GM19397 (cell line): ENCODE data around the gene UNKL.
A peak's percentile ranks its signal among the peaks of the same experiment; 100 is the strongest.

Experiments used
- ATAC-seq: cut with Tn5 transposase; IDR thresholded peaks from one replicate; pipeline ENCODE4 v1.9.1; 2021; ENCODE audit warnings: mild to moderate bottlenecking, moderate library complexity; ENCODE audit not compliant: unreplicated experiment

Gene UNKL

GRCh38 chr16:1414532-1415260 lies at the start of gene UNKL:
TSS of gene UNKL (minus strand) at chr16:1414704. CDS start at chr16:1414691, 13 bp downstream.
- peak; percentile 59 for ATAC-seq

DNA sequence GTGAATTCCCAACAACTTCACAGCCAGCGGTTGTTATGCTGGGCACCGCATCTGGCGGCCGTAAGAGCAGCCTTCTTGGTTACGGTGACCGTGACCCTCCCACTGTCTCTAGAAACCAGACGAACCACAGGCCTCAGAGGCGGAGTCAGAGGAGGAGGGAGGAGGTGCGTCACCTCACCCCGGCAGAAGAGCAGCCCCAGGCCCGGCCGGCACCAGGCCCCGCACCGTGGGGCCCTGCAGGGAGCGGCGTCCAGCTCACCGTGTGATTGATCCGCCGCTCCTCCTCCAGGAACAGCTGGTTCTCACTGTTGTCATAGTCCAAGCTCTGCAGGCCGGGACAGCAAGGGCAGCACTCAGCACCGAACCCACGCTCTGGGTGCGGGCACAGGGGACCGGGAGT lies 46.6 kb upstream of the UNKL start:
- ATAC-seq: no peak

DNA sequence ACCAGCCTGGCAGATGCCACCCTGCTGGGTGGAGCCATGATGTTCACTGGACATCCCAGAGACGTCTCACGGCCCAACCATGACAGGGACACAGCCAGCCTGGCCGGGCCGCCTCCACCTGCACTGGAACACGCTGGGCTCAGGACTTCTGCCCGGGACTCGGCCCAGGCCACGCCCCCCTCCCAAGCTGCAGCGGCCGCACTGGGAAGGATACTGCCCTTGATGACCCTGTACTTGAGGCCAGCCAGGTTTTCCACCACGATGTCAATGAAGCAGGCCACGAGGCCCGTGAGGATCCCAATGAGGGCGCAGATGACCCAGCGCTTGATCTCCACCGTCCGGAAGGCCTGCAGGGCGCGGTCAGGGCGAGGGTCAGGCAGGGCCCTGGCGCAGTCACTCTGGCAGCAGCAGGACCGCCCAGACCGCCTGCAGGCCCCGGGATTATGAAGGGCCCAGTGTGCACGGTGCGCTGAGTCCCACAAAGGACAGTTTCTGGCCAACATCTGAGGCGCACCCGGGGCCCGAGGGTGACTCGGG lies 46.2 kb upstream of the UNKL start:
- ATAC-seq: no peak

DNA sequence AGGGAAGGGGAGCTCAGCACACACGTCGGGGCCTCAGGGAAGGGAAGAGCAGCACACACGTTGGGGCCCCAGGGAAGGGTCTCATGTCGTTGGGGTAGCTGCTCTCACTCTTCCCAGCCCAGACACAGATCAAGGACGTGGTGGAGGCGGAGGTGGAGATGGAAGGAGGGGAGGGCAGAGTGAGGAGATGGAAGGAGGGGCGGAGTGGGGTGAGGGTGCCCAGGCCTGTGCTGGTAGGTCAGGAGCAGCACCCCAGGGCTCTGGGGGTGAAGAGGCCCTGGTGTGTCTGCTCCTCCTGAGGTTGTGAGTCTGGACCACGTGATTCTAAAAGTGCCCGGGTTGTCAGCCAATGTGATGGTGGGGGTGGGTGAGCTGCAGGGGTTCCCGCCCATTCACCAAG lies 45.5 kb upstream of the UNKL start:
- ATAC-seq: no peak

GRCh38 chr16:1458977-1459341 lies 44.5 kb upstream of the UNKL start:
- no peak for ATAC-seq

- no peak for ATAC-seq
Measured at GRCh38 chr16:1458336-1458976, 44.0 kb upstream of the UNKL start.

DNA sequence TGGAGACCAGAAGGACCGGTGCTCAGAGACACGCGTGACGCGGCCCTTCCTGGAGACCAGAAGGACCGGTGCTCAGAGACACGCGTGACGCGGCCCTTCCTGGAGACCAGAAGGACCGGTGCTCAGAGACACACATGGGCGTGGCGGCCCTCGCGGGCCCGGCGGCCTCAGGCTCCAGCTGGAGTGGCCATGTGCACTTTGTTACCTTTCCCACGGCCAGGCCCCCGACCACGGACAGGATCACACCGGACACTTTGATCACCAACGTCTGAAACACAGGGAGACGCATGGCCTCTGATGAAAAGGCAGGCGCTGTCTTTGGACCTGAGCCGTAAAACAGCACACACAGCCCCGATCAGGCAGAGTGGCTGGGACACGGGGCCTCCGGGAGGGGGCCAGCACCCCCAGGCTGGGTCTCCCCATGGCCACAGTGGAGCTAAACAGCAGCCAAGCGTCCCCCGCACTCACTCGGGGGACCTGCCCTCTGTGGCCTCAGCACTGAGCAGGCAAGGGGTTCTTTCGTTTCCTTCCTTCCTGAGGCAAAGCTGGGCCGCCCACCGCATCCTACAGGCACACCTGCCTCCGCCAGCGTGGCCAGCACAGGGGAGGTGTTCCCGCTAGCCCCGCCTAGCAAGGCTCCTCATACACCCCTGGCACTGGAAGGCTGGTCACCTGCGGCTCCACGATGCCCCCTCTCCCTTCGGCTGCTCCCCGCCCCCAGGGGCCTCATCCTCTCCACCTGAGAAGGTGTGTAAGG lies 43.2 kb upstream of the UNKL start:
- no peak for ATAC-seq

DNA sequence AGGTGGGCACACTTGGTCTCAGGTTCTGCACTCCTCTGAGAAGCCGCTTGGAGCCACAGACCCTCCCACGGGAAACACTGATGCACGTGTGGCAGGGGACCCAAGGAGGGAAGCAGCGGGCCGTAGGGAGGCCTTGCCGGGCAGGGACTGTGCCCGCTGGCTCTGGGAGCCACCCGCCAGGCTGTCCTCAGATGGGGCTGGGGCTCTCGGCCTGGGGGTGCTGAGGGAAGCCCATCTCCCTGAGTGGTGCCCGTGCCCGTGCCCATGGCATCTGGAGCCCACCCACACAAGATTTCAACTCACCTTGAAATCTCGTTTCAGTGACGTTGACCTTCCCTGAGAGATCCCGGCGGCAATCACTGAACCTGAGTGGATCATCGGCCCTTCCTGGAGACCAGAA lies 42.4 kb upstream of the UNKL start:
- no peak for ATAC-seq

GRCh38 chr16:1455190-1456171 lies 41.0 kb upstream of the UNKL start:
- no peak for ATAC-seq

DNA sequence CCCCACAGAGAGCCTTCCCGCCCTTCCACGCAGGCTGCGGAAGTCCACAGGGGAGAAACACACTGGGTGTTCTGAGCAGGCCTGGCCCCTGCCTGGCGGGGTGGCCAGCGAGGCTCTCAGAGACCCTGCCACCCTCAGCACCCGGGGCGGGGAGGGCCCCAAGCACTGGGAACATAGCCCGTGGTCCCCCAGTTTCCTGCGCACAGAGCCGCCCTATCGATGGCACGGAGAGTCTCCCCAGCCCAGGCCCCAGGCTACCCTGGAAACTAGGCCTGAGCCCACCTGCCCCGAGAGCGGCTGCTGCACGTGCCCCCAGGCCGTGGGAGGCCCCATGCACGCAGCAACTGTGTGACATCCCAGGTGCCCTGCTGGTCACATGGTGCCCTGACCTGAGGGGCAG lies 40.1 kb upstream of the UNKL start:
- ATAC-seq: no peak

GRCh38 chr16:1453316-1453715 lies 38.8 kb upstream of the UNKL start:
- ATAC-seq: no peak

GRCh38 chr16:1452530-1452929 lies 38.0 kb upstream of the UNKL start:
- ATAC-seq: no peak

- ATAC-seq: no peak
Measured at GRCh38 chr16:1451702-1452392, 37.3 kb upstream of the UNKL start.

DNA sequence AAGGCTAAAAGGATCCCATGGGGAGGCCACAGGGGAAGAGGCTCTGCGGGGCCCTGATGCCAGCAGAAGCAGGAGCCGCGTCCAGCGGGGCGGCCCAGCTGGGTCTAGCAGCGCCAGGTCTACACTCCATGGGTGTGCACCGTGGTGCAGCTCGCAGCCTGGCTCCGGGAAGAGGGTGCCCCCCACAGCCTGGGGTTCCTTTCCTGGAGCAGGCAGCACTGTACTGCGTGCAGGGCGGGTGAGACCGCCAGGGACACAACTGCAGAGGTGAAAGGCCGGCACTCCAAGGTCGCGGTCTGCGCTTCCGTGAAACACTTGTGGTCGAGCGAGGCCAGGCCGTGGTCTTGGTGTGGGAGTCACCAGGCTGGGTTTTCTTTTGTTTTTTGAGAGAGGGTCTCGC lies 36.3 kb upstream of the UNKL start:
- no peak for ATAC-seq

DNA sequence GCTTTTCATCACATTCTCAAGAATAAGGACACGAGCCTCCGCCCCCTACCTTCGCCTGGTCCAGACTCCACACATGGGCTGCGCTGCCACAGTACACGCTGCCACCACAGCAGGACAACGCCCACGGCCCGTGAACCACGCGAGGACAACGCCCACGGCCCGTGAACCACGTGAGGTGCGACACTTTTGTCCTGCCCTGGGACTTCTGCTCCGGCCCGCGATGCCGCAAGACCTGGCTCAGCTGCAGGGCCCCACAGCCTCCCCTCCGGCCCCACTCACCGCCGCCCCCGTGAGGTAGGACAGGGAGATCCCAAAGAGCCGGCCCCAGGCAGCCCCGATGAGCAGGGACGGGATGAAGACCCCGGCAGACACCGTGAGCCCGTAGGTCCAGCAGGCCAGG lies 35.7 kb upstream of the UNKL start:
- ATAC-seq: no peak

DNA sequence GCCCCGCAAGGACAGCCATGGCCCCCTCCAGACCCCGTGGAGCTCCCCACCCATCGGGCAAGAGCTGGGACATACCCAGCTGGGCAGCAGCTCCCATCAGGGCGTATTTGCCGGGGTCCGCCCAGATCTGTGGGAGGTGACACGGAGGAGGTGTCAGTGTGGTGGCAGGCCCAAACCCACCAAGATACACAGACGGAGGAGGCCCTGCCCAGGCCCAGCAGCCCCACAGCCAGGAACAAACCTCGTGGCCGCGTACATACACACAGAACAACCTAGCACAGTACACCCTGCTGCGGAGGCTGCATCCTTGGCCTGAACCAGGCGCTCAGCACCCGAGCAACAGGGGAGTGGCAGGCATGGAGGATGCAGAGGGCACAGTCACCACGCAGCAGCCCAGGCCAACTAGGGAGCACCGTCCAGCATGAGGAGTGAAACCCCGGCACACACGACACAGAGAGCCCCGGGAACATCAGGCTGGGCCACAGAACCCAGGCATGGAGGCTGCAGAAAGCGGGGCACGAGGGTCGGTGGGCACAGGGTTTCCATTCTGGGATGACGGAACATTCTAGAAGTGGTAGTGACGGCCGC lies 34.8 kb upstream of the UNKL start:
- no peak for ATAC-seq

DNA sequence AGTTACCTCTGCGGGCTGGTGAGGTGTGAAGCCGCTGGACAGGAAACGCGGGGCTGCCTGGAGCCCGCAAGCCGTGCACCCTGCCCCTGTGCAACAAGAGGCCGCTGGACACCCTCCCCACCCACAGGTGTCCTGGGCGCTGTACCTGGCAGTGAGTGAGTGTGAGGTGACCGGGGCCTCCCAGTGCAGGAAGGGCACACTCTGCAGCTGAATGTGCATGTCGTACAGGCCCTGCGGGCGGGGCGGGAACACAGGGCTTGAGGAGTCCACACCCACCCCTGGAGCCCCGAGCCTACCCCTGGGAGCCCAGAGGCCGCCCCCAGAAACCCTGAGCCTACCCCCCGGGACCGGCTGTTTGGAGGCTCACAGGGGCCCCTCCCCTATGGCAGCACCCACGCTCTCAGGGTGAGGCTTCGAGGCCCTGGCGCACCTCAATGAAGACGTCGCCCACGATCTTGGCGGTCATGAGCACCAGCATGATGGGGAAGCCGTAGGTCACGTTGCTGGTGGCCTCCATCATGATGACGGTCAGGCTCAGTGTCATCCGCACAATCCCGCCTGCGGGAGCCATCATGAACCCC lies 34.1 kb upstream of the UNKL start:
- ATAC-seq: no peak

- ATAC-seq: no peak
Measured at GRCh38 chr16:1447965-1448364, 33.5 kb upstream of the UNKL start.
